Sciatic nerve (tissue), 2 donors: ENCODE data around the gene ZCCHC2. TPM values are rescaled to one million over a fixed set of nuclear protein-coding genes. Genes with fewer than 3 reads are reported as not detected.
A peak's percentile ranks its signal among the peaks of the same experiment; 100 is the strongest.

ENCODE experiments used
- ATAC-seq: fragments of 200-7000 bp; cut with Tn5 transposase; one replicate; pipeline ENCODE4 v1.9.1; 2020; ENCODE audit warnings: mild to moderate bottlenecking, moderate library complexity
- DNase-seq: peaks from one replicate; pipeline ENCODE4 v3.0.0-alpha.2; 2020; ENCODE audit warnings: low spot score
- intact Hi-C: fragments of 100-400 bp; cut with DNase I; formaldehyde crosslinking; loops from one replicate; pipeline ENCODE4 v1.14.2; 2022
- total RNA-seq: library from RNA; stranded (reverse); fragmentation: NEBNext Ultra II Directional; extraction: Animal tissue kit (Norgen Biotek cat#: 25700); gene quantifications from one replicate; pipeline ENCODE4 v1.2.1, GENCODE V29; 2021
- donor health status: DM: no; HTN: no; CAD: no.
- donor health status: DM: no; HTN: no; CAD: no.

The ZCCHC2 gene
- total RNA-seq, 1 donor from 2014 or later: 35.5 TPM

DNA sequence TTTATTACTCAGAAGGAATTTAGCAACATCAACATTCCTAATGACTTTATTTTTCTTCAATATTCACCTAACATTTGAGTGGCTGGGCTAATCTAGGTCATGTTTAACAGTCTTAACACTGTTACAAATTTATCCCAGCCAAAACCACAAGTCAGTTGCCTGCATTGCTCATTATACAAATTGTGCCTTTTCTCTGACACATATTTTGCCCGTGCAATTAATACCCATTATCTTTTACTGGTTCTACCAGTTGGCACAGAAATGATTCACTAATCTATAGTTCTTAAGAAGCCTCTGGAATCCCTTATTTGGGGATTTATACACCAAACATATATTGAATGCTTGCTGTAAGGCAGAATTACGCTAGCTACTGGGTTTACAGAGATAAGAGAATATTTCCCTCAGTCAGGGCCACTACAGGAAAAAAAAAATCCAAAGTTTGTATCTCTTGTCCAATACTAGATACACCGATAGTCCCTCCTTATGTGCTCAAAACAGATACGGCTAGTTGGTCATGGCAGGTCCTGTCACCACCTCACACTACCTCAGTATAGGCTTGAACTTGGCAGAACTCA is 46.3 kb downstream of the ZCCHC2 start:
- DNase-seq (no peak), ATAC-seq (no peak)
- intact Hi-C loops: no loop called here

DNA sequence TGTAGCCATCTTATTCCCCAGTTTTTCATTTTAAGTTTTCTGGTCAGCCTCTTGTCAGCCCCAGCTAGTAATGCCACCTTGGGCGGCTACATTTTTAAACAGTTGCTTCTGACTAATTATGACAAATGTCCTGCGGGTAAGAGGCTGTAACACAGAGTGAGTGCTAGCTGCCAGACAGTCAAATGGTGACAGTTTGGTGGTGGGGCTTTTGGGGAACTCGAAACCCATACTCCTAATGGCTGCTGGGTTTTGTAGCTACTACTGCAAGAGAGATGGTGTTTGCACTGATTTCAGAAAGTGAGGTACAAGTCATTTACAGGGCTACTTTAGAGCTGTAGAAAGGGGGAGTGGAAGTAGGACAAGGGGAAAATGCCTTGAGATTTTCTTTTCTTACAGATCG is 48.2 kb downstream of the ZCCHC2 start:
- ATAC-seq (no peak), DNase-seq (no peak)
- intact Hi-C loops: no loop called here

DNA sequence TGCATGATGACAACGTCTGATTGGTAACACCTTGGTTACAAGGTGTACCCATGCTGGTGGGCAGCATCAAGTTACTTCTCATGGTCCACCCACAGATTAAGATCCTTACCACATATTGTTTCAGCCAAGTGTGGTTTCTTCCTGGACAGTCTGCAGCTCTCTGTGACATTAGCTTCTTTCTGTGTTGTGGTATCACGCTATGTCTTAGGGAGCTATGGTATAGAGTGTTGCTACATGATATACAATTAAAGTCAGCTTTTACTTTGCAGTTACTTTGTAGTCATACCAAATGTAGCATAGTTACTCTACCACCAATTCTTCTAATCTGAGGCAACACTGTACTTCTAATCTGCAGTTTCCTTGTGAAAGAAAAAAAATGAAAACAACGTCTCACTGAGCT is 48.8 kb downstream of the ZCCHC2 start:
- DNase-seq (no peak), ATAC-seq (no peak)
- intact Hi-C loops: no loop called here

DNA sequence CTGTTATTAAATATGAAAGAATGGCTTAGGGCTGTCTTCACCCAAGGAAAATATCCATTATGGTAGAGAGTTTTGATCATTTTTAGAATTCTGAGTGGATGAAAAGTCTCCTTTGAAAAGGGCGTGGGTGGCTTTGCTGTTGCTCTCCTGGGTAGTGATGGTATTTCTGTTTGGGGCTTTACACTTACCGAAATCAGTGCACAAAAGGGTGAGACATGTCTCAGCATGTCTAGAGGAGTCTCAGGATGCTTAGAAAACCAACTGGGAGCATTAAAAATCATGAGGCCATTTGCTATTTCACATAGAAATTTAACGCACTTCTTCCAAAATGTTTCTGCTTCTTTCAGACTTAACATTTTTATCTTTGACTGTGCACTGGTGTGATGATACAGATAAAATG is 49.6 kb downstream of the ZCCHC2 start:
- ATAC-seq: no peak
- DNase-seq: no peak
- intact Hi-C loops: no loop called here

DNA sequence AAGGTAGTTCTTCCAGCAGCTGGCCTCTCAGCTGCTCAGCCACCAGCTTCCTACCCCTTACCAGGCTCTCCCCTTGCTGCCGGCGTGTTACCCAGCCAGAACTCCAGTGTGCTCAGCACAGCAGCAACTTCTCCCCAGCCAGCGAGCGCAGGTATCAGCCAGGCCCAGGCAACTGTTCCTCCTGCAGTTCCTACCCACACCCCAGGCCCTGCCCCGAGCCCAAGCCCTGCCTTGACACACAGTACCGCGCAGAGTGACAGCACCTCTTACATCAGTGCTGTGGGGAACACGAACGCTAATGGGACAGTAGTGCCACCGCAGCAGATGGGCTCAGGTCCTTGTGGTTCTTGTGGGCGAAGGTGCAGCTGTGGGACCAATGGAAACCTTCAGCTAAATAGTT is 52.0 kb downstream of the ZCCHC2 start:
- DNase-seq (no peak), ATAC-seq (no peak)
- intact Hi-C loops: no loop called here

DNA sequence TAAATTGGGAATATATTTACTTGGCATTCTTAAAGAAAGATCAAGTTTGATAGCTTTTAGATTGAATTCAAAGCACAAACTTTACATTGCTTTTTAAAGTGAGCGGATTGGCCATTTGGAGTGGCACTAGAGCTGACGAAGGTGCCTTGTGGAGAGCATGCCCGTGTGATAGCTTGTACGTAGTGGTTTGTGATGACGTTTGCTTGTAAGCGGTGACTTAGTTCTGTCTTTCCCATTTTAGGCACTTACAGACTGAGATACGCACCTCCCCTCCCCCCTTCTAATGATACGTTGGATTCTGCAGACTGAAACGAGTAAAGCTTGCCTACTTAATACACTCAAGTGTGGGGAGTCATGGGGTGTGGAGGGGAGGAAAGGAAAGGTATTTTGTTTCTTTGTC is 53.4 kb downstream of the ZCCHC2 start:
- DNase-seq (no peak), ATAC-seq (no peak)
- intact Hi-C loops: no loop called here

DNA sequence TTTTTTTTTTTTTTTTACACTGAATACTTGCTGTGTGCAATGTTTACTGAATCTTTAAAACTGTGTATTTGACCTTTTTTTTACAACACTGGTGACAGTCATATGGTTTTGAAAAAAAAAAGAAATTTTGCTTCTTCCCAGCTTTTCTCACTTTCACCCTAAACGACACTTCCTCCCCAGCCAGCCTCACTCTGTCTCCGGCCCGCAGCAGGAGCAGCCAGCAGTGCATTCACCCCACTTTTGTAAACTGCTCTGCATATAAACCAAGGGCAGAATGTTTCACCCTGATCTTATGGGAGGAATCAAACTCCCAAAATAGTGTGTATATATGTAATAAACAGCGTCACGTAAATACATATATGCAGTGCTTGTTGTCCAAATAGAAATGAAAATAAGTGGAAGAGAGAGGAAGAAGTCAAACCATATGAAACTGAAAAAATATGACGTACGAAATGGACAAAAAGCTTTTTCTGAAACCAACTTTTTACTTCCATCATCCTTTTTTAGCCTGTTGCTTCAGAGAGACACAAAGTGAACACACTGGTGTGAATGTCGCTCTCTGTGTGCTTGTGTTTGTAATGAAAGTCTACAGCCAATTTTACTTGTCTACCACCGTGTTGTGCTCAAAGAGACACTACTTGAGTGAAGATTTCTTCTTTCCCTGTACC is 54.2 kb downstream of the ZCCHC2 start:
- ATAC-seq: peak; percentile 46
- intact Hi-C loops: no loop called here
- no peak for DNase-seq

DNA sequence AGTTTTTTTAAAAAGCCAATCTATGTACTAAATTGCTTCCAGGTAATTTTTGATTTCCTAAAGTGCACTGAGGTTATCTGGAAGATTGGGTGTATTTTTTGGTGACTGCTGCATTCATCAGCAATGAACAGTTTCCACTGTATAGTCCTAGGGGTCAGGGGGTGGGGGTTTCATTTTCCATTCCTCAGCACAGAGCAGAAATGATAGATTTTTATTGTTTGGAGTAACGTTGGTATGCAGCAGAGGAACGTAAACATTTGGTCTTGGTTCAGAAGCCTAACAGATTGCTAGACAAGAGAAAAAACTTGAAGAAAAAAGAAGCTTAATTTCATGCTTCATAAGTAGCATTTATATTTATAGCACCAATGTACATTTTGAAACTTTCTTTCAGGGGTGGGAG is 54.9 kb downstream of the ZCCHC2 start:
- ATAC-seq: no peak

DNA sequence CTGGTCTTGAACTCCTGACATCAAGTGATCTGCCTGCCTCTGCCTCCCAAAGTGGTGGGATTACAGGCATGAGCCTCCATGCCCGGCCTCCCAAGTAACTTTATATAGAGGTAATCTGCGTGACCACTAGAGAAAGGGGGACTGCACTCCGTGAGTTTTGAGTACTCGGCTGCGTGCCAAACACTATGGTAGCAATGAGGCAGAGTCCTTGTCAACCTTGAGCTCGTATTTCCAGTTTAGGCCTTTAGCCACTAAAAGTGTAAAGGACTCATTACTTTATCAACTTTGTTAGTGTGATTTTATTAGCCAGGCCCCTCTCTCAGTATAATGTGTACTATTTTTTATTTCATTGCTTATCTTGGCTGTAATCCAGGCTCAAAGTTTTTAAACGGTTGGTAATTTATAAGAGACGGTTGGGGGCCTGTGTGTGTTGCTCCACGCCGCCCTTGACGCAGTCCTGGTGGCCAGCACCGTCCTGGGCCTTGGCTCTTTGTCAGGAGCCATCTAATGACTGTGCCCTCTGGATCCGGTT is 56.2 kb downstream of the ZCCHC2 start:
- intact Hi-C loops: no loop called here
- ATAC-seq (no peak), DNase-seq (no peak)

More for the DNA sequence above, 54.9 kb downstream of the ZCCHC2 start:
- DNase-seq: no peak
- intact Hi-C loops: no loop called here

DNA sequence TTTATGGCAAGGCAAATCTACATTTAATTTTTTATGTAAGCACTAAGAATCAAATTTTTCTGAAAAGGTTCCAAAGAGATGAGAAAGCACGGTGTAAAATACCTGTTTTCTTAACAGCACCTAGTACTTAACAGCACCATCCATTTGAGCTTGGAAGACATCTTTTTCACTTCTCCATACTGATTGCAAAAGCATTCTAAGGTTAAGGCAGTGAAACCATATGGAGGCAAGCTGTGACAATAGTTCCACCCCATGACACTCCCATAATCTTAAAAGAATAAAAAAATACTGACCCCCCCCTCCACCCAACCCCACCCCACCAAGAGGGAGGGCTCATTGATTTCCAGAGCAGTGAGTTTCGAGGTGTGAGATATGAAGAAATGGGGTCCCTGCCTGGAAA is 60.6 kb downstream of the ZCCHC2 start:
- intact Hi-C loops: no loop called here

DNA sequence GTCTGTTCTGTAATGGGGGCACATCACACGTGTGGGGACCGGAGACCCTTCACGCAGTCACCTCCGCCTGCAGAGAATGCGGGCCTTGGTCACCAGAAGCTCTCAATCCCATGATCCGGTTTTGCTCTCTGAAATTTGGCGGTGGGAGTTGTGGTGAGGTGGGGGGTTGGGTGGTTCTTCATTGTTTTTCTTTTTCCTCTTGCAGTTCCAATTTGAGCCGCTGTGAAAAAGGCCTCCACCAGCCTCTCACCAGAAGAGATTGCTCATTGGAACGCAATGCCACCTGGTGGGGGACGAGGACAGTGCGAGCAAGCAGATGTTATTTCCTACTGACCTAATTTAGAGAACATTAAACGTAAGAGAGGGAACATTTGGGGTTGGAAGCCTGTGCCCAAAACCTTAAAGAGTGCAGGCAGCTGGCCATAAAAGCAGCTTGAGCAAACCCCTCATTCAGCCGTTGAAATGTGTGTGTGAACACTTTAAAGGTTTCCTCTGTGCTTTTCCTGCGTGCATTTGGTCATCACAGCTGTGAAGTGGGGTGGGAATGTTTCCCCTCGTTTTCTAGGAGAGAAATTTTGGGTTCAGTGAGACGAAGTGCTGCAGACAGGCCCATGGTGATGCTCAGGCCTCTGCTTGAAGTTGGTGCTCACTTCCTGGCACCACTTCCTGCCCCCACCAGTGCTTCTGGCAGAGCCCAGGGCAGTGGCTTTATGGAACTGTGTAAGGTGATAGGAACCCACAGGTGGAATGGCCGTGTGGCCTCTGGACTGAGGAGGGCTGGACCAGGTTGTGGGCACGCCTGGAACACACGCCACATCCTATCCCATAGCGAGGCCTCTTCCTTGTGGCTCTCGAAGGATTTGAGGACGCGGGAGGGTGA is 61.7 kb downstream of the ZCCHC2 start:
- intact Hi-C loops: loop anchor here (5.0 kb wide), 2 partner anchors 157 to 403 kb away; no protein-coding TSS in a partner anchor
- DNase-seq (peak; percentile 90), ATAC-seq (peak; percentile 93)

More for the DNA sequence above, 60.6 kb downstream of the ZCCHC2 start:
- DNase-seq (no peak), ATAC-seq (no peak)

DNA sequence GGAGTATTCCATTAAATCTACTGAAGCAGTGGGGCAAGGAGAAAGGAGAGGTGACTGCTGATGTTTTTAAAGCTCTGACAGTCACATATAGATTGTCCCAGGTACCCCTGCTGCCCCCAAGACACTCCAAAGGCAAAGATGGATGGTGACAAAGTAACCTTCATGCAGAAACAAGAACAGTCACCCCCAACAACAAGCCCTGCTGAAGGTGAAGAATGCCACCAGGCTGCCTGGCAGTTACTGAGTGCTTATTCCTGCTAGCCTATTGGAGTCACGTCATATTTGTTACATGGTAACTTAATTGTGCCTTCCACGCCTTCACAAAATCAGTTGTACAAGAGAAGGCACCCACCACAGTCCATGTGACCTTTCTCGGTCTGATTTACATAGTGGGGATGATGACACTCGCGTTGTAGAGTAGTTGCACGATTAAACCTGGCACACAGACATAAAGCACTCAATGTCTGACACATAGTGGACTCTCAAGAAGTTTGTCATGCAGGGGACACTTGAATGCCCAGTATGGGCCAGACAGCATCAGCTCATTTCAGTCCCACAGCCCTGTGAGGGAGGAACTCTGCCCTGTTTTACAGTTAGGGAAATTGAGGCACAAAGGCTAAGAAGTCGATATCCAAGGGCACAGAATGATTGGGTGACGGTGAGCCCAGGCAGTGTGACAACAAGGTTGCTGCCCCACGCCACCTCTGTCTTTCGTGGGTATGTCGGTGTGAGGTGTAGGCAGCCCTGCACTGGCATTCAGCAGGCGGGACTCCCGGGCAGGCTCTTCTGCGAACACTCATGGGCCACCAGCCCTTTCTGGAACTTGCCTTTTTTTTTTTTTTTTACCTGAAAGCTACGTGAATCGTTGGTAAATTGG is 62.7 kb downstream of the ZCCHC2 start:
- DNase-seq: no peak
- no peak for ATAC-seq
- intact Hi-C loops: loop anchor here (5.0 kb wide), 2 partner anchors 158 to 402 kb away; no protein-coding TSS in a partner anchor

DNA sequence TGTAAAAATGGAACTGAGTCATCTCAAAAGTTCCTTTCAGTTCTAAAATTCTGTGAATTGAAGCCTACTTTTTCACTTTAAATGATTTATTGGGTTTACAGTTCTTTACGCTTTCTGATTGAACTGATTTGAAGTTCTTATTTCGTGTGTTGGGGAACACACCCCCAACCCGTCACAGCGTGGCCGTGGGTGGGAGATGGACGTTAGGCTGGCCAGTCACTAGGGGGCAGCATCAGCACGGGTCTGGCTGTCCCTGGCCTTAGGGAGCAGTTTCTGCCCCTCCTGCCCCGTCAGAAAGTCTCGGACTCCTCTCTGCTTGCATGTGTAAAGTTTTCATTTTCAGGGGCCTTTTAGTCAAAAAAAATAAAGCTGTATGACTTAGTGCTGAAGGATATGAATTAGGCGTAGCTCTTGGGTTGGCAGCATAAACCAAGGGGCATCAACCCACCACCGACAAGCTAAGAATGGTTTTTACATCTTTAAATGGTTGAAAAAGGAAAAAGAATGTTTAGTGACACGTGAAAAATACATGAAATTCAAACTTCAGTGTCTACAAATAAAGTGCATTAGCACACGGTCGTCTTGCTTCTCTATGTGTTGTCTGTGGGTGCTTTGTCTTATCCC is 63.4 kb downstream of the ZCCHC2 start:
- intact Hi-C loops: loop anchor here (5.0 kb wide), 2 partner anchors 159 to 401 kb away; no protein-coding TSS in a partner anchor
- ATAC-seq (peak; percentile 81), DNase-seq (peak; percentile 85)

DNA sequence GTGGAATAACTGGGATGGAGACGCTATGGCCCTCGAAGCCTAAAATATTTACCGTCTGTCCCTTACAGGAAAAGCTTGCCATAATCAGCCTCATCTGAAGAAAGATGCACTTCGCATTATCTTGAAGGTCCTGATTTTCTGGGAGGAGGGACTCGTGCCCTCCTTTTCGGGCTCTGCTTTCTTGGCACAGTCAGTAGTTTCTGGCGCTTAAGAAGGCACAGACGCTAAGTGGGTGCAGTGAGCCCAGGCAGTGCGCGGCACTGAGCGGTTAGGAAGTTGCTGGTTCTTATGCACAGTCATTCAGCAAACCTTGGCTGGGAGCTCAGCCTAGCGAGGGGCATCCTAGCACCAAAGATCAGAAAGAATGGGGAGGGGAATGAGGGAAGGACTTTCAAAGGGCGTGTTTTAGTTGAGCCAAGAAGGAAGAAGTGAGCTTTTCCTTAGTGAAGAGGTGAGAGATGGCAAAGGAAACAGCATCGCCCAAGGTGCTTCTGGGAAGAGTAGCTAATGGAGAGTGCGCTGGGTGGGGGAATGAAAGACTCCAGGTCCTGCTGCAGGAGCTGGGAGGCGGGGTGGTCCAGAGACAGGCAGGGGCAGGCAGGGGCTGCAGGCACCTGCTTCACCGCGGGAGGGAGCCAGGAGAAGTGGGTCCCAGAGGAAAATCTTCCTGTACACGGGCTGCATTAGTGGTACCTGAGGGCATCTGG is 64.1 kb downstream of the ZCCHC2 start:
- DNase-seq: no peak
- intact Hi-C loops: loop anchor here (5.0 kb wide), 2 partner anchors 160 to 400 kb away; no protein-coding TSS in a partner anchor
- ATAC-seq: no peak

DNA sequence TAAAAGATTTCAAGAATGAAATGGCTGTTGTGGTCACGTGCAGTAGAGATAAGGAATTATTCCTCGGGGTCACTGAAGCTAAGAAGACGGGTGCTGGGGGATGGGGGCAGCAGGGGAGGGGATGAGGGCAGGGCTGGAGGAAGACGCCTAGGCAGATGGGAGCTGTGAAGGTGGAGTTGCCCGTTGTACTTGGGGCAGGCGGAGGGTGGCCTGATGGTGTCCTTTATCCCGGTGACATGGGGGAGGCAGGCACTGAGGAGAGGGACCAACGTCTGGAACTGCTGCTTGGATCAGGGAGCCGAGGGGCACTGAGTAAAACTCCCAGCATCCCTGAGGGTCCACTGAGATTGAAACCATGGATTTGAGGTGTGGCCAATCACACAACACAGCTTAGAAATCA is 64.9 kb downstream of the ZCCHC2 start:
- DNase-seq (no peak), ATAC-seq (no peak)
- intact Hi-C loops: loop anchor here (5.0 kb wide), 2 partner anchors 160 to 400 kb away; no protein-coding TSS in a partner anchor

DNA sequence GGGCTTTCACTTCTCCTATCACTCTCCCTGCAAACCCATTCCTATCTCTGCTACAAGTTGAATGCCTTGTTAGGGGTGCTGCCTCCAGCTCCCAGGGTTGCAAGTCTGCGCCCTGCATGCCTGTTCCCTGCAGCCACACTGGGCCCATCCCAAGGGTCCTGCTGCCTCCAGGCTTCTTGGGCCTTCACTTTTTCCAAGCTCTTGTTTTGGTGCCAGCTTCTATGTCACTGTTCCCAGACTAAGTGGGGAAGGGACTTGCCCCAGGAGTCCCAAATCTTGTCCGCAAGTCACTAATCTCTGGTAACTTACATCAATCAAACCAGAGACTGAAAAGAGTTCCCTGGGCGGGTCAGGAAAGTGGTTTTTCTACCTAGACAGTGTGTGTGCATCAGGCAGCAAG is 65.4 kb downstream of the ZCCHC2 start:
- DNase-seq (no peak), ATAC-seq (no peak)
- intact Hi-C loops: loop anchor here (5.0 kb wide), 2 partner anchors 161 to 399 kb away; no protein-coding TSS in a partner anchor

DNA sequence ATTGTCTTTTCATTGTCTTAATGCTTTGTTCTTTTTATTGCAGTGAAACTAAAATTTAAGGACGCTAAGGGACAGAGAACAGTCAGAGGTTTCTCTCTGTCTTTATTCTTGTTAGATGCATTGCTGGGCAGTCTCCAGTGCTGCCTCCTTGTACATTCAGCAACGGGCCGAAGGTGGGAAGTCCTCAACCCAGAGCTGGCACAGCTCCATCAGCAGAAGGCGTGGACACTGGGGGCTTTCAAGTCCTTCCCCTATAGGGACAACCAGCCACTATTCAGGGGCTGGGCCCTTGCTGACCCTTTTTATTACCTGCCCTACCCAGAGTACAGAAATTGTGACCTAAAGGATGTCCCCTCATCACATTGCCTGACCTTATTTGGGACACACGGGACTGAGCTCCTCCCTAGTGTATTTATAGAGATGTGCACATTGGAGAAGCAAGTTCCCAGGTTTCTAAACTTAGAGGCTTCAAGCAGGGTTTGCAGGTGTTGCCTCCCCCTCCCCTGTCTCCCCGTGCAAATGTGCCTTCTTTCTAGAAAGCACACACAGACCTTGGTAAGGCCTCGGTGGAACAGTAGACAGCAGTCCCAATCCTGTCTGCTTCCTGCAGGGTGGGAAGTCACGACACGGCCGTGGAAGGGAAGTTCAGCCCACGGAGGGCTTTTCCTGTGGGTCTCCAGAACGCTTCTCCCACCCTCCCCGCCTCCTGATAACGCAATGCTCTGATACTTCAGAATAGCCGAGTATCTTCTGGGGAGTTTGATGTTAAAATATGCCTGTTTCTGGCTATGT is 68.2 kb downstream of the ZCCHC2 start:
- intact Hi-C loops: no loop called here
- DNase-seq: no peak
- no peak for ATAC-seq
